GM18498 (cell line): ENCODE results near the gene PCP4L1.
"Not testable (repeated sequence)": the region's sequence is repeated elsewhere in the genome, so short reads cannot be mapped to it uniquely, and the experiment has no call there.

Experiments
- ATAC-seq: cut with Tn5 transposase; IDR thresholded peaks from one replicate; pipeline ENCODE4 v1.9.1; 2021; ENCODE audit warnings: mild to moderate bottlenecking, moderate library complexity; ENCODE audit not compliant: unreplicated experiment

PCP4L1 gene

GRCh38 chr1:161227196-161227871 lies 31.2 kb upstream of the PCP4L1 start:
- peak; percentile 38 for ATAC-seq

DNA sequence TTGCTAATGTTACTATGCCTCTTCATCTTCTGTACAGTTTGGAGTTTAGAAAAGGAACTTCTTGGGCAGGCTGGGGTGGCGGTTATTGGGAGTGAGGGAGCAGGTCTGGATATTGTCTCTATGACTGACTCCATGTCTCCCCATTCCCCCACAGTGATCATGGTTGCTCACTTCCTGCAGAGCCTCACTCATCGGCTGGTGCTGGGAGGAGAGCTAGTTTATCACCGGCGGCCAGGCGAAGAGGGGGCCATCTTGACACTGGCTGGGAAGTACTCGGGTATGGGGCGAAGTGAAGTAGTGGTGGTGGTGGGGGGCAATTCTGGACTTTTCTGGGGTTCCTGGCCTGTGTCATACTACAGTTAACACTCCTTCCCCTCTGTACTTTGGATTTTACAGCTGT lies 30.5 kb upstream of the PCP4L1 start:
- ATAC-seq = no peak

GRCh38 chr1:161229896-161230295 lies 28.6 kb upstream of the PCP4L1 start:
- no peak for ATAC-seq

DNA sequence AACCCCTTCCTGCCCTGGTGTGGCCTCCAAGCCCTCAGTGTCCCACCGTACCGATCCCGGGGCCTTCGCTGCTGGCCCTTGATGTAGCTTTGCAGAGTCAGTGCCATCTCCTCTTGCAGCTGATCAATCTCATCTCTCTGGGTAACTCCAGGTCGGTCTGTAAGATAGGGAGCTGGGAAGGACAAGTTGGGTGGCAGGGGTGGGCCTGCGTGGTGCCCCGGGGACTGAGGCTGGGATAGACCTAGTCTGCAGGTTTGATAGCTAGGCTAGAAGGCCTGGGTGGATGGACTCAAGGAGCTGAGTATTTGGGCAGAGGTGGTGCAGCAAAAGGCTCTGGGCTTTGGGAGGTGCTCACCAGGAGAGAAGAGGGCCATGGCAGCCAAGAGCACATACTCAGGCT lies 27.8 kb upstream of the PCP4L1 start:
- ATAC-seq = no peak

DNA sequence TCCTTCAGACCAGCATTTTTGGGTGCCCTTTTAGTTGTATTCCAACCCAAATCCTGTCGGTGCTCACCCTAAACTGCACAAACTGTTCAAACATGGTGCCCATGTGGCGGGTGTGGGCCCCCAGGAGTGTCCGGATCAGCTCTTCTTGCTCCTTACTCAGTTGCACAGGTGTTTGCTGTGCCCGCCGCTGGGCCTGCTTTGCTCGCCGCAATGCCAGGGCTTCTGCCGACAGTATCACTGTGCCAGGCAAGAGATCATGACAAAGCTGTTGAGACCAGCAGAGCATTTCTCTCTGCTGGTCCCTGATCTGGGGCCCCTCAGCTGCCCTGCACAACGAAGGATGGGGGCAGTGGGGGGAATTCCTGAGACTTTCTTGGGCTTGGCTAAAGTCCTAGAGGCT lies 25.4 kb upstream of the PCP4L1 start:
- ATAC-seq = no peak

DNA sequence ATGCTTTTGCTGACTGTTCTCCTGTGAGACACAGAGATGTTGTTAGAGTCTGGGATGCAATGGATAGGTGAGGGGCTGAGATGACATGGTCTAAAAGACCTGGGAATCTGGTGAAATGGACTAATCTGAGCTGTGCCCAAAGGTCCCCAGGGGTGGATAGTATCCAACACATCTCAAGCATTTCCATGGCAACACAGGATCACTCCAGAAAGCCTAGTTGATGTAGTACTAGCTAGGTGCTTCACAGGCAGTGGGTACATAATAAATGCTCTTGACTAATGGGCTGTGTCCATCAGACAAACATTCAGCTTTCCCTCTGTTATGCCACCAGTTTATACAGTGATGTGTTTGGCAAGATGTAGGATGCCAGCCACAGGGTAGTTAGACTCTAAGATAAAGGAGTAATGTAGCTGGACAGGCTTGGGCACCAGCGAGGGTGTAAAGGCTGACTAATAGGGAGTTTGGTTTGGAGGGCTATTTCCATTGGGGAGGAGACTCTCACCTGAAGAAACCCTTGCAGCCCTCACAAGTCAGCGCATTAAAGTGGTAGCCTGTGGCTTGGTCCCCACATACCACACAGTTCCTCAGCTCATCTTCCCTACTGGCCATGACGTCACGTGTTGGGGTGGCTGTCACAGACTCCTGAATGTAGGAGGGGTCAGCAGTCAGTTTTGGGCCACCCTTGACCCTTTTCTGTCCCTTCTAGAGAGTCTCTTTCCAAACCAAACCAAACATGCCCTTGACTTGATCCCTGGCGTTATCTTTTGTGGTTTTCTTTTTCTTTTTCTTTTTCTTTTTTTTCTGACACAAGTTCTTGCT lies 22.4 kb upstream of the PCP4L1 start:
- ATAC-seq = no peak

DNA sequence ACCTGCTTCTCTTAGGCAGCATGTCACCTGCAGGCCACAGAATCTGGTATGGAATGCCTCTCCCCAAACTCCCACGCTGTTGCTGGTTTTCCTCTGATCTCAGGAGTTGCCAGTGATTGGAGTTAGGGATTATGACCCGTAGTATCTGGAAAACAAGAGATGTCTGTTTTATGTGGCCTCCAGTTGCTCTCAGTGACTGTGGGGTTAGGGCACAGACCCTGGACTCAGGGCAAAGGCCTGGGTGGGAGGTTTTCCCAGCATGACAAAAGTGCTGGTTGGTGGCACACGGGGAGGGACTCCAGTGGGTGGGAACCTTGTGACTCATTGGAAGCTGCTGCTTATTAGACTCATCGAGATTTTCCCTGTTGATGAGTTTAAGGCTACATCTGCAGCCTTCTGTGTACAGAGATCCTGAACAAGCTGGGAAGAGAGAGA lies 20.5 kb upstream of the PCP4L1 start, which contains the start of gene NR1I3:
TSS of gene NR1I3 (minus strand) at position 165 of the 435 bp plus-strand sequence. CDS start 1,638 bp downstream, outside the sequence.
- no peak for ATAC-seq

DNA sequence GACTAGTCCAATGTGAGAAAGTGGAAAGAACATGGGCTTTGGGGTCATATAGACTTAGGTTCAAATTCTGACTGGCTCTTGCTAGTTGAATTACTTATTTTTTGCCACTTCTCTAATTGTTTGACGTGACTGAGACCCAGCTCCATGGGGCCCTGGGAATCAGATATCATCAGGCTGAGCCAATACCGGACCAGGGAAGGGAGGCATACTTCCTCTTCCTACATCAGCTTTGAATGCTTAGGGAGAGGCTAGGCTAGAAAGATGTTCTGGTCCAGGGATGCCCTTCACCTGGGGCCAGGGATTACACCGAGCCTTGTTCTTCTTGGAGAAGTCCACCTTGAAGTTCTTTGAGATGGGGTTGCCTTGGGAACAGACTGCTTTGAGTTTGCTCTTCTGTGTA lies 16.9 kb upstream of the PCP4L1 start:
- no peak for ATAC-seq

DNA sequence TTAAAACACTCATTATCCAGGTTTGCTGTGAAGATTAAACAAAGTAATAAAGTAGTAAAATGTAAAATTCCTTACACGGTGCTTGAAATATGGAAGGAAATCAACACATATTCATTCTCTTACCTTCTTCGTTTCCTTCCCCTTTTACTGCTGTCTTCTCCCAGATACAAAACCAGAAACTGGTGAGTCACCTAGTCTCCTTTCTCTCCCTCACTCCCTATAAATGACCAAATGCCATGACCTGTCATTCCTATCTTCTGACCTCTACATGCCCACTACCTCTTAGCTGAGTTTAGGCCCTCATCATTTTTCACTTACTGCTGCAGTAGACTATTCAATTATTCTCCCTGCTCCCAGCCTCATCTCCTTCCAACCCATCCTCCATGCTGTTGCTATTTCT lies 16.2 kb upstream of the PCP4L1 start:
- ATAC-seq = no peak

- ATAC-seq = no peak
Measured at GRCh38 chr1:161244888-161245287, 13.7 kb upstream of the PCP4L1 start.

- not testable (repeated sequence) for ATAC-seq
Measured at GRCh38 chr1:161250100-161250499, 8.4 kb upstream of the PCP4L1 start.

GRCh38 chr1:161250829-161251228 lies 7.7 kb upstream of the PCP4L1 start:
- ATAC-seq = no peak

- ATAC-seq = no peak
Measured at GRCh38 chr1:161251579-161251978, 7.0 kb upstream of the PCP4L1 start.

- ATAC-seq = not testable (repeated sequence)
Measured at GRCh38 chr1:161255302-161255701, 3.2 kb upstream of the PCP4L1 start.

DNA sequence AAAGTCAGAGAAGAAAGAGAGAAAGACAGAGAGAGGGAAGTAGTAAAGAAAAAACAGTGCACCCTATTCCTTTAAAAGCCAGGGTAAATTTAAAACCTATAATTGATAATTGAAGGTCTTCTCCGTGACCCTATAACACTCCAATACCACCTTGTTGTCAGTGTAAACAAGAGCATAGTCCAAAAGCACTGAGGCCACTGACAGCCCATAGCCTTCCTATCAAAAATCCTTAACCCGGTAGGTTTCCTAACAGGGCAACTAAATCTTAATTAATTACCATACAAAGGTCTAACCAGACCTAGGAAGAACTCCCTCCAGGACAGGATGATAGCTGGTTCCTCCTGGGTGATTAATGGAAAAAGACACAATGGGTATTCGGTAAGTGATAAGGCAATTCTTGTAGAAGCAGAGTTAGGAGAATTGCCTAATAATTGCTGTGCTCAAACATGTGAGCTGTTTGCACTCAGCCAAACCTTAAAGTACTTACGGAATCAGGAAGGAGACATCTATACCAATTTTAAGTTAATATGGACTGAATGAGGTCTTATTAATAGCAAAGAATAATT lies 2.5 kb upstream of the PCP4L1 start:
- not testable (repeated sequence) for ATAC-seq

- not testable (repeated sequence) for ATAC-seq
Measured at GRCh38 chr1:161257109-161257508, 1.4 kb upstream of the PCP4L1 start.

DNA sequence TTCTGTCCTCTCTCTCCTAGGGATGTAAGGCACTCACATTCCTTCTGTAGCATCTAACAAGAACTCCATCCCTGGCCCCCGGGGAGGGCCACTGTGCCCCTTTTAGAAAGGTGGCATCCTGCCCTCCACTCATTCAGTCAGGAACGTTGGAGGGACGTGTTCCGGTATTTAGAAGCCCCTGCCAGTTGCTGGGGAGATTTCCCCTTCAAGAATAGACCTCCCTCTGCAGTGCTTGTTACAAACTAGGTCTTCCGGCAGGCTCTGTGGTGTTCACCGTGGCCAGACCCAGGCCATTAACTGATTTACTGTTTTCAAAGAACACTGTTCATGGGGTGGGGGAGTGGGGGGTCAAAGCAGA lies 779 bp downstream of the PCP4L1 start:
- ATAC-seq = no peak

- ATAC-seq = no peak
Measured at GRCh38 chr1:161259765-161260164, 1.2 kb downstream of the PCP4L1 start.

DNA sequence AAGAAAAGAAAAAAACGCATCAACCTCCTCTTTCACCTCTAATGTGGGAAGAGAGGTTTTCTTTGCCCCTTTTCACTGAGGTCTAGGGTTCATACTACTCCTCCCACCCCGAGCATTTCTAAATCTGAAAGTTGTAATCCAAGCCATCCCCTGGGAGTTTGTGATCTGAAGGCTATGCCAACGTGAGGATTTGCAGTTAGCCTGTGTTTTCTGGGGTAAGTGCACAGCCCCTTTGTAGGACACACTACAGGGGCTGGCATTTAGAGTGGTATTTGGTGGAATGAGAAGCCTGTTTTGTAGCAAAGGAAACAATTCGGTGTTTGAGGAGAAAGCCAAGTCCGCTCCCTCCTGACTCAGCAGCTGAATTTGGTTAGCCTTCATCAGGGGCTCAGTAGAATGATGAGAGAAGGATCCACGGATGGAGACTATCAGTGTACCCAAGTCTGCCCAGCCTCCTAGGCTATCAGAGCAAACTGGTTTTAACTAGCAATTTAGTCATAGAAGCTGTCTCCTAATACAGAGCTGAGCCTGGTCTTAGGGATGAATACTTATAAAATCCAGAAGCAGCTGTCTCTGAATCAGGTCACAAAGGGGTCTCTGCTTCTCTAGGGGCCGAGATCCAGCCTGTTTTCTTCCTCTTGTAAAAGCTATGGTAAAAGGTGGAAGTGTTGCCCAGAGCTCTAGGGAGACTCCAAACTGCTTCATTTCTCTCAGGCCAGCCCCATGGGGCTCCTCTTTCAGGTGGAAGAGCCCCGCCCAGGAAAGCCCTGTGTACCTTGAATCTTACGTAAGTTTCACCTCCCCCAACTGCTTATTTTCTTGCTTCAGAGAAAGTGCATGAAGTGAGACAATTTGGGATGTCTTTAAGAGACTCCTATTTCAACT lies 2.1 kb downstream of the PCP4L1 start:
- no peak for ATAC-seq

DNA sequence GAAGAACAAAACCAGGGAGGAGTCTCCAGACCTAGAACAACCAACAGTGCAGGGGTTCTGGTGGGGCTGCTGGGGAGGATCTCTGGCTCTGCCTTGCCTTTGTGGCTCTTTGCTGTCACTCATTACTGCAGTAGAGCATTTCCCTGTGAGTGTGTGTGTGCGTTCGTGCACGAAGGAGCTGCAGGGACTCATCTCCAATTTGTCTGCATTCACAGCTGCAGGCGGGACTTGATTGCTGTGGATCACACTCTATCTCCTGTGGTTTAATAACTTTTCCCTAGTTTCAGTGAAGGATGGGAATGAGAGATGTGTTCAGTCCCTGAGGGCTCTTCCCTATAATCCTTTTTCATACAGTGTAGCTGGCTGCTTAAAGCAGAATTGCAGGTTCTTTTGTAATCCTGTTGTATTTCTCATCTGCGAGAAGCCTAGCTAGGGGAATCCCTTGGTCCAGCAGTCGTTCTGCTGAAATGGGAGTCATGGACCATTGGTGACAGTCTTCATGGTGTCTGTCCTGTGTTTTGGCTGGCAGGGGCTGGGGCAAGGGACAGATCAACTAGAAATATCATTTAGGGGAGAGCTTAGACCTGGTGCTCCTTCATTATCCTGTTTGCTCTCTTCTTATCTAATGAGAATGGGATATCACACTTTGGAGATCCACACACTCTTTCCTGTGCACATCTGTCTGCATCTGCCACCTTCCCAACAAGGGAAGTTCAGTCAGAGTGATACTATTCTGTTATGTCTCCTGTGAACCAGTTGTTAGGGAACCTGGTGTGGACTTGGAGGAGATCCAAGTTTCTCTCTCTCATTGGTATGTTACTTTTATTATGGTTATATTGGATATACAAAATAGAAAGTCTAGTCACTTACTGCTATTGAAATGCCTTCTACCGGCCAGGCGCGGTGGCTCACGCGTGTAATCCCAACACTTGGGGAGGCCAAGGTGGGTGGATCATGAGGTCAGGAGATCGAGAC lies 3.0 kb downstream of the PCP4L1 start:
- no peak for ATAC-seq
